IMR-90 (cell line): Measurements from ENCODE around the gene RIPK1. TPM values are rescaled to one million over a fixed set of nuclear protein-coding genes. Genes with fewer than 3 reads are reported as not detected.
A peak's percentile ranks its signal among the peaks of the same experiment; 100 is the strongest.

Experiments
- ATAC-seq: fragments of 200-7000 bp; cut with Tn5 transposase; 2 replicates; pipeline ENCODE4 v1.9.1; 2020; ENCODE audit warnings: low read depth, mild to moderate bottlenecking, moderate library complexity
- BruUV-seq: library from RNA; stranded (reverse); fragments of 400-500 nt; replicated peaks from 2 replicates; lab custom pipeline; 2021; lab: Mats Ljungman, UMichigan
- CTCF ChIA-PET: fragments of 300-600 bp; formaldehyde crosslinking; extraction: SDS; loops from one replicate; lab custom pipeline; 2021; ENCODE audit warnings: antibody characterized with exemption; lab: Yijun Ruan, JAX
- POLR2A ChIA-PET: fragments of 300-600 bp; sonication (Branson Sonifier 250); formaldehyde crosslinking; loops from one replicate; lab custom pipeline; 2022; ENCODE audit warnings: antibody characterized with exemption; ENCODE audit not compliant: unreplicated experiment; lab: Charles Lee
- DNase-seq: peaks from one replicate; pipeline ENCODE4 v3.0.0; 2013
- H2AFZ ChIP-seq: replicated peaks from 2 replicates; pipeline ENCODE3; 2013; ENCODE audit warnings: low read length, mild to moderate bottlenecking; ENCODE audit not compliant: poor library complexity
- H2AK5ac ChIP-seq: 2 replicates; pipeline ENCODE4 v1.6.1; 2013; ENCODE audit warnings: low read depth, low read length, inconsistent platforms
- H2AK9ac ChIP-seq: replicated peaks from 2 replicates; pipeline ENCODE3; 2013; ENCODE audit warnings: mild to moderate bottlenecking, low read depth, low read length, moderate library complexity; ENCODE audit not compliant: poor library complexity
- H2BK120ac ChIP-seq: 2 replicates; pipeline ENCODE4 v1.6.1; 2013; ENCODE audit warnings: low read depth, low read length, inconsistent platforms
- H2BK15ac ChIP-seq: 3 replicates; pipeline ENCODE4 v1.6.1; 2013; ENCODE audit warnings: low read depth, low read length, inconsistent platforms
- H2BK20ac ChIP-seq: 2 replicates; pipeline ENCODE4 v1.6.1; 2013; ENCODE audit warnings: low read depth, mild to moderate bottlenecking, inconsistent platforms, low read length, moderate library complexity
- H2BK5ac ChIP-seq: 2 replicates; pipeline ENCODE4 v1.6.1; 2013; ENCODE audit warnings: mild to moderate bottlenecking, low read depth, low read length, inconsistent platforms; ENCODE audit not compliant: poor library complexity, severe bottlenecking
- H3K14ac ChIP-seq: replicated peaks from 2 replicates; pipeline ENCODE4 v1.6.1; 2013; ENCODE audit warnings: low read depth, low read length, inconsistent platforms
- H3K18ac ChIP-seq: 2 replicates; pipeline ENCODE4 v1.6.1; 2013; ENCODE audit warnings: low read depth, low read length, control low read depth
- H3K23ac ChIP-seq: 2 replicates; pipeline ENCODE4 v1.6.1; 2013; ENCODE audit warnings: low read depth, low read length, inconsistent platforms
- H3K27ac ChIP-seq: 2 replicates; pipeline ENCODE4 v1.5.1; 2013; ENCODE audit warnings: mild to moderate bottlenecking, control low read depth, low read length; ENCODE audit not compliant: insufficient read depth
- H3K27me3 ChIP-seq: 2 replicates; pipeline ENCODE4 v1.6.1; 2013; ENCODE audit warnings: low read length; ENCODE audit not compliant: control insufficient read depth, insufficient read depth
- H3K36me3 ChIP-seq: 2 replicates; pipeline ENCODE4 v1.6.1; 2013; ENCODE audit warnings: low read length, mixed read lengths; ENCODE audit not compliant: control insufficient read depth, insufficient read depth
- H3K4ac ChIP-seq: 2 replicates; pipeline ENCODE4 v1.6.1; 2013; ENCODE audit warnings: low read depth, low read length, inconsistent platforms
- H3K4me1 ChIP-seq: 2 replicates; pipeline ENCODE4 v1.6.1; 2013; ENCODE audit warnings: low read length, mixed read lengths; ENCODE audit not compliant: control insufficient read depth, insufficient read depth
- H3K4me2 ChIP-seq: 2 replicates; pipeline ENCODE4 v1.6.1; 2013; ENCODE audit warnings: low read depth, mild to moderate bottlenecking, control low read depth, low read length, moderate library complexity
- H3K4me3 ChIP-seq: 2 replicates; pipeline ENCODE4 v1.5.1; 2013; ENCODE audit warnings: low read depth, mild to moderate bottlenecking, control low read depth, low read length, moderate library complexity; ENCODE audit not compliant: insufficient read depth
- H3K56ac ChIP-seq: 2 replicates; pipeline ENCODE4 v1.6.1; 2013; ENCODE audit warnings: low read length, inconsistent platforms; ENCODE audit not compliant: insufficient read depth; ENCODE audit errors: extremely low read depth
- H3K79me1 ChIP-seq, 2 experiments: 2 replicates each; pipeline ENCODE4 v1.6.1; 2013; ENCODE audit warnings: low read length in 2 of 2, inconsistent platforms in 1 of 2, low read depth in 1 of 2
- H3K9ac ChIP-seq: 2 replicates; pipeline ENCODE4 v1.6.1; 2013; ENCODE audit warnings: low read depth, low read length, control low read depth
- H3K9me1 ChIP-seq: 2 replicates; pipeline ENCODE4 v1.6.1; 2013; ENCODE audit warnings: low read length, inconsistent platforms; ENCODE audit not compliant: insufficient read depth
- H3K9me3 ChIP-seq: 2 replicates; pipeline ENCODE4 v1.6.1; 2013; ENCODE audit warnings: low read length; ENCODE audit not compliant: control insufficient read depth, insufficient read depth
- H4K20me1 ChIP-seq: 2 replicates; pipeline ENCODE4 v1.6.1; 2013; ENCODE audit warnings: low read length, inconsistent platforms; ENCODE audit not compliant: insufficient read depth
- H4K5ac ChIP-seq: 2 replicates; pipeline ENCODE4 v1.6.1; 2013; ENCODE audit warnings: mild to moderate bottlenecking, low read depth, low read length, control low read depth
- H4K8ac ChIP-seq, 2 experiments: 2 replicates each; pipeline ENCODE4 v1.6.1; 2013; ENCODE audit warnings: low read depth in 2 of 2, low read length in 2 of 2, control low read depth in 1 of 2, inconsistent platforms in 1 of 2
- H4K91ac ChIP-seq: 2 replicates; pipeline ENCODE4 v1.6.1; 2013; ENCODE audit warnings: low read depth, low read length, inconsistent platforms; ENCODE audit not compliant: insufficient read depth
- CHD1 ChIP-seq: IDR thresholded peaks from 2 replicates; pipeline ENCODE4 v1.6.1; 2012; ENCODE audit warnings: low read depth, low read length, improper control_type of control experiment
- RCOR1 ChIP-seq: IDR thresholded peaks from 2 replicates; pipeline ENCODE4 v1.6.1; 2012; ENCODE audit warnings: mild to moderate bottlenecking, low read length, improper control_type of control experiment; ENCODE audit not compliant: insufficient replicate concordance
- WGBS, 2 experiments: methylation state at CpG; one replicate each; pipeline versions ENCODE4 v1.1.5 to v1.1.7; 2013; ENCODE audit warnings: missing lambda C conversion rate in 2 of 2; ENCODE audit not compliant: insufficient read length in 1 of 2; ENCODE audit errors: extremely low coverage in 2 of 2; 5-methylcytosine and 5-hydroxymethylcytosine counted together
- dilution Hi-C: fragments of 300-500 bp; cut with HindIII; formaldehyde crosslinking; loops from one replicate; pipeline ENCODE4 v1.14.3; 2018; ENCODE audit warnings: low sequenced_read_pairs; ENCODE audit not compliant: unreplicated experiment
- in situ Hi-C: fragments of 300-500 bp; cut with MboI; formaldehyde crosslinking; loops from 3 replicates; pipeline ENCODE4 v1.14.3; 2019; ENCODE audit warnings: low sequenced_read_pairs, inconsistent platforms, mixed read lengths
- intact Hi-C: fragments of 100-400 bp; cut with micrococcal nuclease; formaldehyde crosslinking; loops from 2 replicates; pipeline ENCODE4 v1.10.0; 2022
- polyA plus RNA-seq, 3 experiments: library from polyadenylated mRNA; depleted of rRNA; stranded (reverse); fragments of >200 nt; gene quantifications; 2 replicates each; pipeline ENCODE4 v1.2.3, GENCODE V29; 2012; ENCODE audit warnings: low replicate concordance in 1 of 3
- total RNA-seq: library from RNA; depleted of rRNA; stranded (reverse); fragments of >200 nt; gene quantifications from 2 replicates; pipeline ENCODE4 v1.2.3, GENCODE V29; 2012

The RIPK1 gene
- total and polyA plus RNA-seq, 2 of the 4 experiments (the other 2 are of a cell fraction), result 12.6 to 25.6 TPM

DNA sequence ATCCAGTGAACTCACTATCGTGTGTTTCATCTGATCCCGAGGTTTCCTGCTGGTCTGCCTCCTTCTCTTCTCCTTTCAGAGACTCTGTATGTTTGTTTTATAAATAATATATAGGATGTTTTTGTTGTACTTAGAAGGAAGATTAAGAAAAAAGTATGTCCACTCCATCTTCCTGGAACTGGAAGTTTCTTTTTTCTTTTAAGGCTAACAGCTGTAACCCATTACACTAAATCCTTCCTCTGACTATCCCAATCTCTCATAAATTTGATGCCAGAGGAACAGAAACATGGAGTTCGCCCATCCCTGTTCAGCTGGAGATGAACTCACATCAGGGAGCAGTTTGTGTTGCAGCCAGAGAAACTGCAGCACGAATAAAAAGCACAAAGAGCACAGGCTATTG, 20.7 kb downstream of the RIPK1 start:
- H3K9ac ChIP-seq, result no peak overlapping the region
- TF ChIP-seq RCOR1 (no peak), CHD1 (no peak)
- POLR2A ChIA-PET, result no interaction called here

More for the DNA sequence above, 20.7 kb downstream of the RIPK1 start:
- Histone ChIP-seq H2BK15ac (no peak overlapping the region), H4K91ac (no peak overlapping the region), H2BK5ac (peak overlapping the region; percentile 9), H2AK9ac (no peak overlapping the region), H2BK20ac (no peak overlapping the region), H3K4me3 (no peak overlapping the region), H3K36me3 (peaks cover 25% of the 10 kb centered on the region), H2BK120ac (no peak overlapping the region), H2AK5ac (no peak overlapping the region), H3K9me3 (no peaks in the 10 kb centered on the region), H4K20me1 (no peaks in the 10 kb centered on the region), H3K56ac (no peak overlapping the region), H3K9me1 (peaks cover 6% of the 10 kb centered on the region; the same call in 1 of the 2 replicates), H3K4me1 (peaks cover 10% of the 10 kb centered on the region), H3K27ac (peak overlapping the region; percentile 97; the same call in 1 of the 2 replicates), H4K5ac (peak overlapping the region; percentile 57; the same call in 1 of the 2 replicates), H3K23ac (no peak overlapping the region), H3K18ac (peak overlapping the region; percentile 50; the same call in 1 of the 2 replicates), H3K27me3 (no peaks in the 10 kb centered on the region), H3K4me2 (peak overlapping the region; percentile 44; the same call in 1 of the 2 replicates), H4K8ac (0 out of 4 replicates have a peak overlapping the region, but pooled peaks of 1 of the 2 experiments have one; percentile 15), H3K14ac (no peak overlapping the region), H3K4ac (no peak overlapping the region), H3K79me1 (peaks cover 11 to 38% of the 10 kb centered on the region in 2 experiments), H2AFZ (no peak overlapping the region)
- in situ Hi-C loops (no loop called here), dilution Hi-C loops (no loop called here), intact Hi-C loops (no loop called here)
- no TSS peak for BruUV-seq
- 60% methylated on average over 1 of the region's 4 CpGs; no CpG with 5 or more reads in 1 of the 2 experiments for WGBS, 2 experiments
- peak; percentile 11 for DNase-seq
- ATAC-seq, result peak; percentile 59
- CTCF ChIA-PET, result interaction anchor here (1.0 kb wide), 1 partner anchor 13 kb away, joined by 3 read pairs; no protein-coding TSS in a partner anchor
